Body of pancreas (tissue), 4 donors: ENCODE measurements around the gene CARD6.

Experiments
- CTCF ChIP-seq, 7 experiments: fragments of 450-650 bp in 4 of 7; fragments of 200-600 bp in 3 of 7; sonication (generic) in 3 of 7; IDR thresholded peaks; one replicate each; pipeline ENCODE4 v1.5.1; 2016 to 2019; ENCODE audit warnings: antibody characterized with exemption in 7 of 7
- POLR2A ChIP-seq, 3 donors: fragments of 450-650 bp; IDR thresholded peaks; one replicate each; pipeline ENCODE4 v1.6.1; 2016; ENCODE audit warnings: antibody characterized with exemption in 3 of 3, mild to moderate bottlenecking in 2 of 3

GRCh38 chr5:40842351-40842750 is 1.2 kb downstream of the CARD6 start:
- no peak for TF ChIP-seq CTCF (IDR thresholded peaks at IDR 0.05)
- TF ChIP-seq POLR2A (IDR thresholded peaks at IDR 0.05) = no peak
